Nephron (organoid): Measurements from ENCODE around the gene EIF1AD.

Source experiments
- H3K27ac Mint-ChIP-seq, 3 experiments: 2 replicates each; pipeline ENCODE4 v1.8.0; 2020; ENCODE audit warnings: mixed read lengths in 3 of 3, mild to moderate bottlenecking in 2 of 3, moderate library complexity in 1 of 3
- H3K27me3 Mint-ChIP-seq: 2 replicates; pipeline ENCODE4 v1.8.0; 2021; ENCODE audit warnings: low read depth, mild to moderate bottlenecking, moderate library complexity, mixed read lengths
- H3K36me3 Mint-ChIP-seq: 2 replicates; pipeline ENCODE4 v1.8.0; 2020; ENCODE audit warnings: low read depth, mixed read lengths
- H3K4me1 Mint-ChIP-seq: 2 replicates; pipeline ENCODE4 v1.8.0; 2020; ENCODE audit warnings: mixed read lengths
- H3K4me3 Mint-ChIP-seq, 3 experiments: 2 replicates each; pipeline ENCODE4 v1.8.0; 2020; ENCODE audit warnings: mild to moderate bottlenecking in 3 of 3, mixed read lengths in 3 of 3, moderate library complexity in 2 of 3
- H3K9me3 Mint-ChIP-seq: 2 replicates; pipeline ENCODE4 v1.8.0; 2020; ENCODE audit warnings: mixed read lengths
- CTCF ChIP-seq, 3 experiments: fragments of 200-600 bp; sonication (generic); IDR thresholded peaks; one replicate each; pipeline ENCODE4 v1.5.0; 2021; ENCODE audit warnings: antibody characterized with exemption in 3 of 3; ENCODE audit not compliant: unreplicated experiment in 3 of 3

EIF1AD gene

GRCh38 chr11:65946655-65947054 is 55.3 kb downstream of the EIF1AD start:
- peaks cover 8% of the 10 kb centered on the region for H3K27me3 Mint-ChIP-seq
- no peaks in the 10 kb centered on the region for H3K9me3 Mint-ChIP-seq
- H3K4me3 Mint-ChIP-seq = no peak overlapping the region
- no peak overlapping the region for H3K27ac Mint-ChIP-seq
- H3K4me1 Mint-ChIP-seq = peaks cover under 1% of the 10 kb centered on the region
- no peaks in the 10 kb centered on the region for H3K36me3 Mint-ChIP-seq
- TF ChIP-seq CTCF (IDR thresholded peaks at IDR 0.05; ENCODE audit: unreplicated experiment in 3 of 3) = no peak
